ENCODE measurements around the gene FAM184A. TPM values are rescaled to one million over a fixed set of nuclear protein-coding genes. Genes with fewer than 3 reads are reported as not detected.
A peak's percentile ranks its signal among the peaks of the same experiment; 100 is the strongest.

Gene FAM184A
- total and polyA plus RNA-seq, 2 of the 8 experiments (the other 6 are each of a cell fraction or from before 2014, with no cell fraction given), result 6.3 to 11.3 TPM

DNA sequence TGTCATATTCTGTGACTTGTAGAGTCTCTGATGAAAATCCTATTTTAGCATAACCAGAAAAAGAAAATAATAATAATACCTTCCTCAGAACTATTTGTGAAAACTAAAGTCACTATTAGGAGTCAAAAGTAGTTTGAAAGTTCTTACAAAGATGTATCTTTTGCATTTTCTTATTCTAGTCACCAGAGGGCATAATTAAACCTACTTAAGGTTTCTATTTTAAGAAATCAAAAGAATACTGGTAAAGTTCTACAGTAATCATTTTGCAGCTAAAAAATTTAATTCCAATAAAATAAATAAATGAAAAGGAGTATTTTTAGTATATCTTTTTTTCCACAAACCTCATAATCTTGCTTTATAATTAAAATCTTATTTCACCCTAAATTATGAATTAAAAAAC, 115.5 kb downstream of the FAM184A start:
- Histone ChIP-seq H3K36me3 (ENCODE audit: control insufficient read depth in 2 of 4, insufficient read depth in 4 of 4, low read length in 3 of 4) (no peaks in the 10 kb centered on the region), H3K4me2 (ENCODE audit: insufficient read depth in 1 of 2, low read depth in 2 of 2, low read length in 2 of 2) (no peak overlapping the region), H4K8ac (ENCODE audit: extremely low read depth, insufficient read depth, low read length) (no peak overlapping the region), H3K23ac (ENCODE audit: insufficient read length) (no peak overlapping the region), H4K5ac (ENCODE audit: insufficient read length, low read depth, low read length) (no peak overlapping the region), H3K23me2 (ENCODE audit: low read depth, low read length) (no peaks in the 10 kb centered on the region), H3K79me2 (ENCODE audit: control insufficient read depth in 1 of 2, insufficient read depth in 2 of 2, low read length in 2 of 2) (no peaks in the 10 kb centered on the region), H4K20me1 (replicated peaks in 1 of 2; ENCODE audit: control insufficient read depth in 1 of 2, insufficient read depth in 2 of 2, low read length in 2 of 2) (no peaks in the 10 kb centered on the region), H3K27me3 (replicated peaks in 1 of 4; ENCODE audit: control insufficient read depth in 3 of 4, extremely low read depth in 1 of 4, insufficient read depth in 3 of 4, low read length in 3 of 4) (no peaks in the 10 kb centered on the region), H2BK12ac (ENCODE audit: low read depth, low read length) (no peak overlapping the region), H3K56ac (replicated peaks; ENCODE audit: insufficient read length, low read depth, low read length) (no peak overlapping the region), H3K9me3 (ENCODE audit: insufficient read depth in 2 of 2, low read depth in 1 of 2, low read length in 1 of 2) (no peaks in the 10 kb centered on the region), H3K4ac (replicated peaks; ENCODE audit: insufficient read length, low read depth, low read length) (no peak overlapping the region), H2AFZ (ENCODE audit: low read length) (no peak overlapping the region), H2BK20ac (ENCODE audit: low read length) (no peak overlapping the region), H2BK5ac (ENCODE audit: low read depth, low read length) (no peak overlapping the region), H3K4me3 (ENCODE audit: extremely low read depth in 1 of 4, insufficient read depth in 2 of 4, low read depth in 3 of 4, low read length in 4 of 4) (no peak overlapping the region), H2AK5ac (ENCODE audit: low read depth, low read length) (no peak overlapping the region), H4K91ac (replicated peaks; ENCODE audit: insufficient read length, low read length) (no peak overlapping the region), H3K27ac (ENCODE audit: low read depth, low read length) (no peak overlapping the region), H3K79me1 (ENCODE audit: low read depth, low read length) (no peaks in the 10 kb centered on the region), H3K18ac (ENCODE audit: extremely low read depth, low read length) (no peak overlapping the region), H3K4me1 (replicated peaks in 1 of 4; ENCODE audit: control insufficient read depth in 3 of 4, insufficient read depth in 4 of 4, low read length in 3 of 4) (peaks cover 0 to 3% (median 0%) of the 10 kb centered on the region in 4 experiments; a peak in 1 of 7 replicates), H3K14ac (ENCODE audit: insufficient read length) (no peak overlapping the region), H2BK15ac (ENCODE audit: low read length) (no peak overlapping the region), H3K9ac (replicated peaks in 1 of 4; ENCODE audit: extremely low read depth in 1 of 4, low read depth in 3 of 4, low read length in 3 of 4) (no peak overlapping the region), H2BK120ac (replicated peaks; ENCODE audit: low read depth, low read length) (no peak overlapping the region)
- CTCF ChIA-PET (ENCODE audit: partially characterized antibody), result interaction anchor here (0.6 to 5.8 kb wide), 11 partner anchors 8 to 160 kb away, joined by 3 to 75 read pairs (median 4); no protein-coding TSS in a partner anchor
- no peak for FAIRE-seq
- TF ChIP-seq RAD21 (IDR thresholded peaks at IDR 0.05 in 1 of 2, conservative IDR thresholded peaks at IDR 0.05 in 1 of 2; ENCODE audit: low read depth in 2 of 2, low read length in 2 of 2), result 0 out of 4 replicates have a peak, but pooled peaks of 1 of the 2 experiments have one; percentile 3
- no peak for TF ChIP-seq KDM4A (IDR thresholded peaks at IDR 0.05; ENCODE audit: low read depth, low read length, severe bottlenecking)
- no peak for TF ChIP-seq KDM1A (IDR thresholded peaks at IDR 0.05; ENCODE audit: borderline replicate concordance, low read length)
- no peak for TF ChIP-seq CTBP2 (IDR thresholded peaks at IDR 0.05; ENCODE audit: borderline replicate concordance, insufficient read depth, insufficient read length, low read length)
- no peak for TF ChIP-seq GABPA (IDR thresholded peaks at IDR 0.05; ENCODE audit: borderline replicate concordance, insufficient read depth, low read length)
- no peak for TF ChIP-seq POLR2AphosphoS5 (IDR thresholded peaks at IDR 0.05; ENCODE audit: low read depth, low read length)
- POLR2A ChIA-PET (ENCODE audit: partially characterized antibody), result interaction anchor here (1.2 to 1.3 kb wide), 2 partner anchors 68 to 115 kb away, joined by 3 read pairs; no protein-coding TSS in a partner anchor
- no peak for DNase-seq (ENCODE audit: low read depth in 1 of 2, low spot score in 2 of 2)
